ENCODE results near the gene TMEM191C. TPM values are rescaled to one million over a fixed set of nuclear protein-coding genes. Genes with fewer than 3 reads are reported as not detected.
A peak's percentile ranks its signal among the peaks of the same experiment; 100 is the strongest.
"Not testable (repeated sequence)": the region's sequence is repeated elsewhere in the genome, so short reads cannot be mapped to it uniquely, and the experiment has no call there.

Gene TMEM191C
- polyA plus RNA-seq, 10 donors = 0.17 to 0.66 (median 0.37) TPM

DNA sequence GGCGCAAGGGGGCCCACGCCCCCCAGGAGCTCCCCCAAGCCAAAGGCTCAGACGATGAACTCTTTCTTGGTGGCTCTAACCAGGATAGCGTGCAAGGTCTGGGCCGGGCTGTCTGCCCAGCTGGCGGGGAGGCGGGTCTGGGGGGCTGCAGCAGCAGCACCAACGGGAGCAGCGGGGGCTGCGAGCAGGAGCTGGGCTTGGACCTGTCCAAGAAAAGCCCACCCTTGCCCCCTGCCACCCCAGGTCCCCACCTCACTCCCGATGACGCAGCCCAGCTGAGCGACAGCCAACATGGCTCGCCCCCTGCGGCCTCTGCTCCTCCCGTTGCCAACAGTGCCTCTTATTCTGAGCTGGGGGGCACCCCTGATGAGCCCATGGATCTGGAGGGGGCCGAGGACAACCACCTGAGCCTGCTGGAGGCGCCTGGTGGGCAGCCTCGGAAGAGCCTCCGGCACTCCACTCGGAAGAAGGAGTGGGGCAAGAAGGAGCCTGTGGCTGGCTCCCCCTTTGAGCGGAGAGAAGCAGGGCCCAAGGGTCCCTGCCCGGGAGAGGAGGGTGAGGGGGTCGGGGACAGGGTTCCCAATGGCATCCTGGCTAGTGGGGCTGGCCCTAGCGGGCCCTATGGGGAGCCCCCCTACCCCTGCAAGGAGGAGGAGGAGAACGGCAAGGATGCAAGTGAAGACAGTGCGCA, 21.6 kb upstream of the TMEM191C start:
- peak in 1 of 3 donors; percentile 0 for DNase-seq

- DNase-seq = peak in 1 of 3 donors; percentile 1
These were observed 20.9 kb upstream of the TMEM191C start for GRCh38 chr22:21446128-21446826.

GRCh38 chr22:21446827-21447690, 20.1 kb upstream of the TMEM191C start:
- DNase-seq = peak in 1 of 3 donors; percentile 0

DNA sequence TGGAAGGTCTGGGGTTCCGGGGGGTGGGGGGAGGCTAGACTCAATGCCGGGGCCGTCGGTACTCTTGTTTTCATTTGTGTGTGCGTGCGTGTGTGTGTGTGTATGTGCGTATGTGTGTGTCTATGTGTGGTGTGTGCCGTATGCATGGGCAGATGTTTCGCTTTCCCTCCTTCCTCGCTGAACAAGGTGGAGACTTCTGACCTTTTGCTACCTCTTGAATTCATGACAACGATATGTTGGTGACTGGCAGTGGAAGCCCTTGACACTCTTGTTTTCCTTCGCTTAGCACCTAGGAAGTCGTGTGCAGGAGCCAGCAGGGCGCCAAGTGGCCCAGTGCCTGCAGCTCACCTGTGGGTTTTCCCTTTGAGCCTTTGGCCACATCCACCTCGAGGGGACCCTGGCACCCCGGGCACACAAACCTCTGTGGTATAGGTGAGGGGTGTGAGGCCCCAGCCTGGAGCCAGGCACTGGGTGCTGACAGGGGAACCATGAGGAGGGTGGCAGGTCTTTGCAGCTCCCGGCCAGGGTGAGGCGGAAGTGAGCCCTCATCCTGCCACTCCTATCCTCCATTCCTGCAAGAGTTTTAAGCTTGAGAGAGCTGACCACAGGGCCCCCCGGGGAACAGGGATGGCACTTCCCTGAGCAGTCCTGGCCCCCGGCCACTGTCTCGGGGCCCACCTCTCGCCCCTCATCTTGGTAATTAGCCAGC, 19.3 kb upstream of the TMEM191C start:
- DNase-seq = peak in 1 of 3 donors; percentile 0

DNA sequence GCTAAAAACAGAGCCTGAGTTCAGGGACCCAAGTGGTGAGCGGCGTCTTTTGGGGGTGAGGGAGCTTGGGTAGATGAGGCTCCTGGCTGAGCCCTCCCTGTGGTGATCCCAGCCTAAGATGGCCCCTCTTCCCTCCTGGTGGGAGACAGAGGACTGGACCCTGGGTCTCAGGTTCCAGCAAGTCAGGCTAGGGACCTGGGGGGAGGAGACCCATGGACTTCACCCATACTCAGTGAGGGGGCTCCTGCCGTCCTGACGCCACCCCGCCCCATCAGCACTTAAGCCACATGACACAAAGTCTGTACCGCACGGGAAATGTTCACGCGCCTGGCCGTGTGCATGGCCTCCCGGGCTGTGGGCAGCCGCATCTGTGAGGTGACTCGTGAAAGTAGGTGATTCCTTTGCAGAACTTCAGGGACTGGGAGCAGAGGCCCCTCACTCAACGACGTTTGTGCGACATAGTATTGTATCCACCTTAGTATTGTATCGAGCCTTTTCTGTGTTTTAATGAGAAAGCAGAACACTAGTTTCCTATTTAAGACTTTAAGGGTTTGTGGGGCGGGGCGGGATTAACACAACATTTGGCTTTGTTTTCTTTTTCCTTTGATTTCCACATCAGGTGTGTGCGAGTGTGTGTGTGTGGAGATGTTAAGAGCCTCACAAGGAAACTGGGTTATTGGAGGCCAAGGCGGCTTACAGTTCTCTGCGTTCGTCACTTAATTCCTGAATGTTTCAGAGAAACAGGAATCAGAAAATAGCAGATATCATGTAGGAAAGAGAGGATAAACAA, 18.4 kb upstream of the TMEM191C start:
- peak in 1 of 3 donors; percentile 1 for DNase-seq

GRCh38 chr22:21449531-21450319, 17.5 kb upstream of the TMEM191C start:
- DNase-seq = peak in 1 of 3 donors; percentile 1

DNA sequence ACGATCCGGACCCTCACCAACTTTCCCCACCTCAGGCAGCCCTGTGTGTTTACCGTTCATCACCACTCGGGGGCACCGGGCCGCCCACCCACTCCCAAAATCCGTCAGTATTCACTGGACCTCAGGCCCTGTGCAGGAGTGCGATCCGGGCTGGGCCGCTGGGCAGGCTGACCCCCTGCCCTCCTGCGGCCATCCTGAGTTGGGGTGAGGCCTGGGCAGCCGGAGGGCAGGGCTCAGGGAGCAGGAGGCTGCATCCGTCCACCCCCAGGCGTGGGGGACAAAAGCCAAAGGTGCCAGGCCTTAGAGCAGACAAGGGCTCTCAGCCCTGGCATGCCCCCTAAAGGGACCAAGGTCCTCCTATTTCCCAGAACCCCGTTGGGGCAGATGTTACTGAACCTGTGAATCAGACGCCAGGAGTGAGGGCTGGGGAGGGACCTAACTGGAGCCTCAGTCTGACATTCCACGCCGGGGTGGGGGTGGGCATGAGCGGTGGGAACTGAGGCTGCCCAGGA, 16.8 kb upstream of the TMEM191C start:
- DNase-seq = peak in 1 of 3 donors; percentile 6

GRCh38 chr22:21450858-21451353, 16.3 kb upstream of the TMEM191C start:
- peak in 1 of 3 donors; percentile 1 for DNase-seq

GRCh38 chr22:21451545-21452520, 15.4 kb upstream of the TMEM191C start:
- peak in 1 of 3 donors; percentile 3 for DNase-seq

DNA sequence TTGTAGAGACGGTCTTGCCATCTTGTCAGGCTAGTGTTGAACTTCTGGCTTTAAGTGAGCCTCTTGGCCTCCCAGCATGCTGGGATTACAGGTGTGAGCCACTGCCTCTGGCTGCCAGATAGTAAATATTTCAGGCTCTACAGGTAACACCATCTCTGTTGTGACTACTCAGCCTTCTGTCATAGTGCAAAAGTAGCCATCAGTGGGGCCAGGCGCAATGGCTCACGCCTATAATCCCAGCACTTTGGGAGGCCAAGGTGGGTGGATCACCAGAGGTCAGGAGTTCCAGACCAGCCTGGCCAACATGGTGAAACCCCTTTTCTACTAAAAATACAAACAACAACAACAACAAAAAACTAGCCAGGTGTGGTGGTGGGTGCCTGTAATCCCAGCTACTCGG, 14.5 kb upstream of the TMEM191C start:
- not testable (repeated sequence) for DNase-seq

- not testable (repeated sequence) for DNase-seq
These were observed 12.2 kb upstream of the TMEM191C start for GRCh38 chr22:21454998-21455333.

DNA sequence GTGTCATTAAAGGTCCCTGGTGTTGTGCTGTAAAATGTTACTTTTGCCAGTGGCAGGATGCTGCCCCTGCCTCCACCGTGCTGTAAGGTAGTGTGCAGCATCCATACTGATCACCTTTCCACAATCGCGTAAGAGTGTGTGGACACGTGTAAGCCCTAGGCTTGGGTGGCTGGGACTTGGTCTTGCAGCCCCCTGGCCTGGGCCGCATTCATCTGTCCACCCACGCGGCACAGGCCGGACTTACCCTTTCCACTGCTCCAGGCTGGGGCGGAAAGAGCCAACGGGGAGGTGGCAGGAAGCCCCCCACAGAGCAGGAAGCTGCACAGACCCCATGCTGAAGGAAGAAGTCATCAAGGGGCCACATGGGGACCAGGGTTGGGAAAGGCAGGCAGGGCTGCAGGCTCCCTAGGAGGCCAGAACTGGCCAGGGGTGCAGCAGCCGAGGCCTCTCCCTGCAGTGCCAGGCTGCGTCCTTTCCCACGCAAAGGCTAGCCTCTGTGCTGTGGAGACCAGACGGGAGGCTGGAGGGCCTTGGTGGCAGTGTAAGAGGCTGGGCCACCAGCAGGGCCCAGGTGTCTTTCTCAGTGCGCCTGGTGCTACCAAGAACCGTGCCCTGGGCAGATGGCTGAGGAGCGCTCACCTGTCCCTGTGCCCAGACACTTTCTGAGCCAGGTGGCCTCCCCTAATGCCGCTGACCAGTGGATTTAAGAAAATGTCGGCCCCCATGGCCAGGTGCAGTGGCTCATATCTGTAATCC, 11.7 kb upstream of the TMEM191C start:
- DNase-seq = peak in 1 of 3 donors; percentile 1

GRCh38 chr22:21457023-21457787, 10.0 kb upstream of the TMEM191C start:
- peak in 1 of 3 donors; percentile 0 for DNase-seq

DNA sequence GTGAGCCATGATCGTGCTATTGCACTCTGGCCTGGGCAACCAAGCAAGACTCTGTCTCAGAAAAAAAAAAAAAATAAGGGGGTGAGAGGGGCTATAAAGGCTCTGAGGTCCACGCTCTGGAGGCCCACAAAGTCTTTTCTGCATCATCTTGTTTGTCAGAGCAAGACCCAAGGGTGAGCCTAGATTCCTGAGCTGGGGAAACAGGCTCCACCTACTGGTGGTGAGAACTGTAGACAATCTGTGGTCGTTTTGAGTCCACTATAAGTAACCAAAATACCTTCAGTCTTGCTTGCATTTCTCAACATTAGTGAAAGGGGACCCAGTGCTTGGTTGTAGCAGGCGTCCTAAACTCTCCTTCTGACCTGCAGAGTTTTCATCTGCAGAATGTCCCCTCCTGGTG, 4.5 kb upstream of the TMEM191C start:
- DNase-seq = not testable (repeated sequence)

DNA sequence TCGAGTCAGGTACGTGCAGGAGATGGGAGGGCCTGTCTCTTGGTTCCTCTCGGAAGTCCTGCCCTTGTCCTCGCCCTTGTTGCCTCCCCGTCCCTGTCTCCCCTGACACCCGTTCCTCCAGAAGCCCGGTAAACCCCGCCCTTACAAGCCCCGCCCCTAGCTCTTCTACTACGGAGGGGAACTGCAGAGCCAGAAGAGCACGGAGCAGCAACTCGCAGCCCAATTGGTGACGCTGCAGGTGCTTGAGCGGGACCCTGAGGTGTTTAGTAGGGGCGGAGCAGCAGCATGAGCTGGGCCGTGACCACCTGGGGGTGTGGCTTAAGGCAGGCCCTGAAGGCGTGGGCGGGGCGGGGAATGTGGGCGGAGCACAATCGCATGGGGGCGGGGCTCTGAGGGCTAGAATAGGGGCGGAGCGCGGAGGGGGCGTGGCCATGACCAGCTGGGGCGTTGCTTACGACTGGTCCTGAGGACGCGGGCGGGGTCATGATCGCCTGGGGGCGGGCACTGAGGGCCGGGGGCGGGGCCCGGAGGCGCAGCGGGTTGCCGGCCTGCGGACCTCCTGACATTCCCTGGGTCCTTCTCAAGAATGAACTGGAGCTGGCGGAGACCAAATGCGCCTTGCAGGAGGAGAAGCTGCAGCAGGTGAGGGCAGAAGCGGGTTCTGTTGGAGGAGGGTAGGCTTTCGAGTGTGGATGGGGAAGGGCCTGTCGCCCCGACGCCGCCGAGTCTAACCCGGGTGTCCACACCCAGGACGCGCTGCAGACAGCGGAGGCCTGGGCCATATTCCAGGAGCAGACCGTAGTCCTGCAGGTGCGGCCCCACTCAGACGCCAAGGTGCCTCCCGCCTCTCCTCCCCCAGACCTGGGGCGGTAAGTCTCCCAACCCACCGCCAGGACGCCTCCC, 1.3 kb downstream of the TMEM191C start:
- peak; percentile 27 to 73 (median 41) for DNase-seq

Data from muscle of back (tissue), 11 donors.